GM12878 (cell line): Measurements from ENCODE around the gene USPL1. TPM values are rescaled to one million over a fixed set of nuclear protein-coding genes. Genes with fewer than 3 reads are reported as not detected.

Experiments
- ATAC-seq: fragments of 200-7000 bp; cut with Tn5 transposase; 3 replicates; pipeline ENCODE4 v1.9.1; 2020; ENCODE audit warnings: mild to moderate bottlenecking, moderate library complexity
- BruUV-seq: library from RNA; stranded (reverse); fragments of 400-500 nt; replicated peaks from 2 replicates; lab custom pipeline; 2021; lab: Mats Ljungman, UMichigan
- CTCF ChIA-PET: fragments of 300-600 bp; sonication (Branson Sonifier 250); formaldehyde crosslinking; extraction: SDS; loops from one replicate; lab custom pipeline; 2021; ENCODE audit warnings: inconsistent platforms; lab: Yijun Ruan, JAX
- POLR2A ChIA-PET: fragments of 350-600 bp; formaldehyde crosslinking; extraction: SDS; loops from one replicate; lab custom pipeline; 2021; ENCODE audit warnings: inconsistent platforms; lab: Charles Lee
- RAD21 ChIA-PET: fragments of 300-600 bp; sonication (Branson Sonifier 250); formaldehyde crosslinking; loops from one replicate; lab custom pipeline; 2023; ENCODE audit warnings: antibody characterized with exemption; ENCODE audit not compliant: unreplicated experiment; lab: Charles Lee
- SMC1A ChIA-PET: fragments of 300-600 bp; sonication (Branson Sonifier 250); formaldehyde crosslinking; loops from one replicate; lab custom pipeline; 2023; ENCODE audit not compliant: unreplicated experiment, uncharacterized antibody; lab: Charles Lee
- DNase-seq: peaks from one replicate; pipeline ENCODE4 v3.0.0-alpha.2; 2011; ENCODE audit warnings: low read depth, low spot score
- FAIRE-seq: peaks from 3 replicates; lab custom pipeline; 2011; peaks lifted over from hg19 to GRCh38; lab: Jason Lieb, UNC
- H2AFZ ChIP-seq: 2 replicates; pipeline ENCODE4 v1.6.0; 2011; ENCODE audit warnings: low read depth, low read length, control low read depth; ENCODE audit not compliant: control insufficient read depth
- H3K27ac ChIP-seq: 2 replicates; pipeline ENCODE4 v1.5.1; 2011; ENCODE audit warnings: control low read depth; ENCODE audit not compliant: control insufficient read depth, insufficient read depth
- H3K27me3 ChIP-seq, 2 experiments: replicated peaks in 1 of 2; 2 replicates each; pipeline versions ENCODE4 v1.6.0 to v1.6.1; 2011; ENCODE audit warnings: low read length in 1 of 2; ENCODE audit not compliant: control insufficient read depth in 2 of 2, insufficient read depth in 2 of 2
- H3K36me3 ChIP-seq, 2 experiments: 2 replicates each; pipeline ENCODE4 v1.5.1; 2011; ENCODE audit warnings: low read length in 1 of 2; ENCODE audit not compliant: control insufficient read depth in 2 of 2, insufficient read depth in 2 of 2
- H3K4me1 ChIP-seq: 2 replicates; pipeline ENCODE4 v1.6.1; 2011; ENCODE audit warnings: mild to moderate bottlenecking, low read length, moderate library complexity, mixed read lengths; ENCODE audit not compliant: control insufficient read depth, insufficient read depth
- H3K4me2 ChIP-seq: 2 replicates; pipeline ENCODE4 v1.6.0; 2011; ENCODE audit warnings: control low read depth; ENCODE audit not compliant: control insufficient read depth, insufficient read depth
- H3K4me3 ChIP-seq: fragments of 200-600 bp; sonication (generic); 2 replicates; pipeline ENCODE4 v1.5.1; 2016
- H3K79me2 ChIP-seq: 2 replicates; pipeline ENCODE4 v1.6.0; 2011; ENCODE audit warnings: low read length; ENCODE audit not compliant: control insufficient read depth, insufficient read depth
- H3K9ac ChIP-seq: 2 replicates; pipeline ENCODE4 v1.8.0; 2011; ENCODE audit warnings: low read length, control low read depth, mixed read lengths; ENCODE audit not compliant: control insufficient read depth, insufficient read depth
- H3K9me3 ChIP-seq: replicated peaks from 3 replicates; pipeline ENCODE4 v1.5.1; 2011; ENCODE audit warnings: mild to moderate bottlenecking, low read length; ENCODE audit not compliant: control insufficient read depth, insufficient read depth
- H4K20me1 ChIP-seq: 2 replicates; pipeline ENCODE4 v1.6.0; 2011; ENCODE audit not compliant: control insufficient read depth, insufficient read depth
- FOS ChIP-seq: IDR thresholded peaks from 3 replicates; pipeline ENCODE4 v1.6.1; 2011; ENCODE audit warnings: borderline replicate concordance; ENCODE audit not compliant: insufficient read length; ENCODE audit errors: extremely low read depth
- HSF1 ChIP-seq: fragments of 150-350 bp; IDR thresholded peaks from 2 replicates; pipeline ENCODE4 v1.6.1; 2014; ENCODE audit warnings: mild to moderate bottlenecking, low read depth, low read length
- IKZF1 ChIP-seq: fragments of 450-650 bp; conservative IDR thresholded peaks from 2 replicates; pipeline ENCODE4 v1.6.1; 2017; ENCODE audit warnings: antibody characterized with exemption, mild to moderate bottlenecking
- JUNB ChIP-seq: IDR thresholded peaks from 2 replicates; pipeline ENCODE4 v1.6.1; 2016; ENCODE audit warnings: antibody characterized with exemption, mild to moderate bottlenecking
- KLF5 ChIP-seq: fragments of 450-650 bp; IDR thresholded peaks from 2 replicates; pipeline ENCODE4 v1.6.1; 2014; ENCODE audit warnings: mild to moderate bottlenecking; ENCODE audit not compliant: partially characterized antibody
- PKNOX1 ChIP-seq: fragments of 450-650 bp; IDR thresholded peaks from 2 replicates; pipeline ENCODE4 v1.6.1; 2016; ENCODE audit warnings: mild to moderate bottlenecking
- REST ChIP-seq: IDR thresholded peaks from 2 replicates; pipeline ENCODE4 v1.6.1; 2012; ENCODE audit warnings: mild to moderate bottlenecking, low read depth, low read length
- SIX5 ChIP-seq: IDR thresholded peaks from 2 replicates; pipeline ENCODE4 v1.6.1; 2011; ENCODE audit warnings: mild to moderate bottlenecking, low read depth, low read length, moderate library complexity; ENCODE audit not compliant: severe bottlenecking
- STAT1 ChIP-seq: fragments of 450-650 bp; conservative IDR thresholded peaks from 2 replicates; pipeline ENCODE4 v1.6.1; 2014; ENCODE audit warnings: antibody characterized with exemption, mild to moderate bottlenecking
- SUZ12 ChIP-seq: fragments of 200-600 bp; sonication (generic); IDR thresholded peaks from one replicate; pipeline ENCODE4 v1.6.1; 2018; ENCODE audit warnings: antibody characterized with exemption, mild to moderate bottlenecking; ENCODE audit not compliant: unreplicated experiment
- TBL1XR1 ChIP-seq: IDR thresholded peaks from 2 replicates; pipeline ENCODE4 v1.6.1; 2012; ENCODE audit warnings: low read depth, low read length, improper control_type of control experiment
- YY1 ChIP-seq: IDR thresholded peaks from 2 replicates; pipeline ENCODE4 v1.6.1; 2011; ENCODE audit warnings: low read depth, mild to moderate bottlenecking, low read length
- ZNF622 ChIP-seq: fragments of 450-650 bp; IDR thresholded peaks from 2 replicates; pipeline ENCODE4 v1.6.1; 2017; ENCODE audit warnings: mild to moderate bottlenecking, inconsistent platforms
- WGBS: methylation state at CpG from one replicate; pipeline ENCODE4 v1.1.6; 2016; ENCODE audit warnings: low lambda C conversion rate; ENCODE audit not compliant: insufficient replicate concordance, insufficient coverage; ENCODE audit errors: missing lambda C conversion rate; 5-methylcytosine and 5-hydroxymethylcytosine counted together
- in situ Hi-C: fragments of 300-500 bp; cut with MboI; formaldehyde crosslinking; loops from 9 replicates; pipeline ENCODE4 v1.14.3; 2018; ENCODE audit warnings: mixed read lengths
- intact Hi-C: fragments of 100-400 bp; cut with micrococcal nuclease; formaldehyde crosslinking; loops from one replicate; pipeline ENCODE4 v1.14.2; 2022; ENCODE audit not compliant: unreplicated experiment
- polyA plus RNA-seq, 11 experiments: library from polyadenylated mRNA; depleted of rRNA in 4 of 11; unstranded in 6 of 11; stranded (reverse) in 5 of 11; fragments of >200 nt; fragmentation: Nextera tagmentation in 4 of 11; fragmentation: Illumina TruSeq in 1 of 11; extraction: Ambion mirVana in 4 of 11; extraction: Trizol in 1 of 11; gene quantifications; 1 replicate in 1 of 11; 2 replicates in 10 of 11; pipeline versions ENCODE4 v1.2.1 to v1.2.3, GENCODE V29; 2011 to 2016; ENCODE audit warnings: inconsistent platforms in 2 of 11, missing spikeins in 2 of 11, low read depth in 1 of 11
- total RNA-seq, 4 experiments: library from RNA; depleted of rRNA in 3 of 4; stranded (reverse); fragments of >200 nt in 3 of 4; fragmentation: Illumina TruSeq in 1 of 4; extraction: Trizol in 1 of 4; gene quantifications; 2 replicates each; pipeline versions ENCODE4 v1.2.1 to v1.2.3, GENCODE V29; 2013 to 2021
- TF ChIP-seq, protein P1 (sequence below): IDR thresholded peaks from 2 replicates; pipeline ENCODE4 v1.6.1; 2011; ENCODE audit warnings: mild to moderate bottlenecking, low read depth, low read length, moderate library complexity; ENCODE audit not compliant: insufficient replicate concordance
- TF ChIP-seq, protein P2 (sequence below): fragments of 450-650 bp; IDR thresholded peaks from 2 replicates; pipeline ENCODE4 v1.6.1; 2017; ENCODE audit warnings: low read depth, mild to moderate bottlenecking, moderate library complexity

USPL1 gene
- total and polyA plus RNA-seq, 10 of the 15 experiments (the other 5 are each of a cell fraction or from before 2014, with no cell fraction given) = 7.9 to 23.2 (median 15.8) TPM

- WGBS = 7% methylated on average over 4 of the region's 4 CpGs
- in situ Hi-C loops = no loop called here
- peak; percentile 85 for DNase-seq
- peak; percentile 38; the same call in 1 of the 2 replicates for TF ChIP-seq JUNB
- TF ChIP-seq IKZF1 = peak; percentile 66
- TF ChIP-seq SUZ12 = no peak
- TF ChIP-seq STAT1 = no peak
- TF ChIP-seq REST = no peak
- no peak for TF ChIP-seq KLF5
- TF ChIP-seq TBL1XR1 = peak; percentile 92
- TF ChIP-seq ZNF622 = no peak
- TF ChIP-seq YY1 = peak; percentile 86
- TF ChIP-seq, protein P1, sequence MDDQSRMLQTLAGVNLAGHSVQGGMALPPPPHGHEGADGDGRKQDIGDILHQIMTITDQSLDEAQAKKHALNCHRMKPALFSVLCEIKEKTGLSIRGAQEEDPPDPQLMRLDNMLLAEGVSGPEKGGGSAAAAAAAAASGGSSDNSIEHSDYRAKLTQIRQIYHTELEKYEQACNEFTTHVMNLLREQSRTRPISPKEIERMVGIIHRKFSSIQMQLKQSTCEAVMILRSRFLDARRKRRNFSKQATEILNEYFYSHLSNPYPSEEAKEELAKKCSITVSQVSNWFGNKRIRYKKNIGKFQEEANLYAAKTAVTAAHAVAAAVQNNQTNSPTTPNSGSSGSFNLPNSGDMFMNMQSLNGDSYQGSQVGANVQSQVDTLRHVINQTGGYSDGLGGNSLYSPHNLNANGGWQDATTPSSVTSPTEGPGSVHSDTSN = no peak
- no peak for TF ChIP-seq FOS
- peak; percentile 71 for TF ChIP-seq PKNOX1
- no peak for TF ChIP-seq SIX5
- TF ChIP-seq, protein P2, sequence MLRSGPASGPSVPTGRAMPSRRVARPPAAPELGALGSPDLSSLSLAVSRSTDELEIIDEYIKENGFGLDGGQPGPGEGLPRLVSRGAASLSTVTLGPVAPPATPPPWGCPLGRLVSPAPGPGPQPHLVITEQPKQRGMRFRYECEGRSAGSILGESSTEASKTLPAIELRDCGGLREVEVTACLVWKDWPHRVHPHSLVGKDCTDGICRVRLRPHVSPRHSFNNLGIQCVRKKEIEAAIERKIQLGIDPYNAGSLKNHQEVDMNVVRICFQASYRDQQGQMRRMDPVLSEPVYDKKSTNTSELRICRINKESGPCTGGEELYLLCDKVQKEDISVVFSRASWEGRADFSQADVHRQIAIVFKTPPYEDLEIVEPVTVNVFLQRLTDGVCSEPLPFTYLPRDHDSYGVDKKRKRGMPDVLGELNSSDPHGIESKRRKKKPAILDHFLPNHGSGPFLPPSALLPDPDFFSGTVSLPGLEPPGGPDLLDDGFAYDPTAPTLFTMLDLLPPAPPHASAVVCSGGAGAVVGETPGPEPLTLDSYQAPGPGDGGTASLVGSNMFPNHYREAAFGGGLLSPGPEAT = peak; percentile 75
- no peak for TF ChIP-seq HSF1
These were observed 9.8 kb upstream of the USPL1 start for GRCh38 chr13:30607908-30608307.

More at GRCh38 chr13:30607908-30608307, 9.8 kb upstream of the USPL1 start:
- Histone ChIP-seq H3K27ac (no peak overlapping the region), H4K20me1 (no peaks in the 10 kb centered on the region), H3K4me3 (no peak overlapping the region), H3K4me1 (peaks cover 17% of the 10 kb centered on the region), H3K4me2 (peak overlapping the region; percentile 34; the same call in 1 of the 2 replicates), H3K36me3 (no peaks in the 10 kb centered on the region), H3K9ac (no peak overlapping the region), H3K9me3 (no peaks in the 10 kb centered on the region), H2AFZ (no peak overlapping the region), H3K27me3 (no peaks in the 10 kb centered on the region), H3K79me2 (no peaks in the 10 kb centered on the region)
- ChIA-PET RAD21 (interaction anchor here (0.8 to 1.7 kb wide), 5 partner anchors 9 to 22 kb away, joined by 3 to 4 read pairs (median 3); partner anchors contain the start of gene USPL1), SMC1A (interaction anchor here (0.6 to 4.3 kb wide), 7 partner anchors 9 to 129 kb away, joined by 3 to 24 read pairs (median 4); partner anchors contain the start of gene USPL1), POLR2A (interaction anchor here (0.6 to 3.8 kb wide), 6 partner anchors 10 to 462 kb away, joined by 3 to 17 read pairs (median 4); partner anchors contain the start of gene USPL1), CTCF (interaction anchor here (1.1 to 2.5 kb wide), 4 partner anchors 27 to 476 kb away, joined by 3 to 12 read pairs (median 3); no protein-coding TSS in a partner anchor)
- FAIRE-seq (peak; percentile 96), ATAC-seq (peak; percentile 98)
- intact Hi-C loops = no loop called here
- no TSS peak for BruUV-seq
